GM18505 (cell line): Measurements from ENCODE around the gene MRPL24.

Source experiments
- ATAC-seq: cut with Tn5 transposase; IDR thresholded peaks from one replicate; pipeline ENCODE4 v1.9.1; 2021; ENCODE audit not compliant: unreplicated experiment
- POLR2A ChIP-seq: IDR thresholded peaks from 4 replicates; pipeline ENCODE4 v1.6.1; 2011; ENCODE audit warnings: borderline replicate concordance; ENCODE audit not compliant: insufficient read depth, insufficient read length; ENCODE audit errors: extremely low read depth

The MRPL24 gene

GRCh38 chr1:156705321-156705917, 35.5 kb downstream of the MRPL24 start, which contains the start of gene CRABP2:
TSS of gene CRABP2 (minus strand) at chr1:156705583. CDS start at chr1:156705446, 137 bp downstream.
- TF ChIP-seq POLR2A = no peak
- ATAC-seq = no peak

GRCh38 chr1:156704930-156705320, 36.0 kb downstream of the MRPL24 start:
- ATAC-seq = no peak
- no peak for TF ChIP-seq POLR2A

- no peak for ATAC-seq
- no peak for TF ChIP-seq POLR2A
These were observed 36.6 kb downstream of the MRPL24 start for GRCh38 chr1:156704166-156704711.

- TF ChIP-seq POLR2A = no peak
- no peak for ATAC-seq
These were observed 37.1 kb downstream of the MRPL24 start for GRCh38 chr1:156703741-156704140.

- ATAC-seq = no peak
These were observed 37.6 kb downstream of the MRPL24 start for GRCh38 chr1:156703336-156703735.

GRCh38 chr1:156700736-156701531, 40.0 kb downstream of the MRPL24 start:
- no peak for TF ChIP-seq POLR2A

More at GRCh38 chr1:156703336-156703735, 37.6 kb downstream of the MRPL24 start:
- TF ChIP-seq POLR2A = no peak

GRCh38 chr1:156698995-156699394, 41.9 kb downstream of the MRPL24 start:
- no peak for ATAC-seq
- no peak for TF ChIP-seq POLR2A

More at GRCh38 chr1:156700736-156701531, 40.0 kb downstream of the MRPL24 start:
- ATAC-seq = no peak

- no peak for ATAC-seq
- no peak for TF ChIP-seq POLR2A
These were observed 43.4 kb downstream of the MRPL24 start for GRCh38 chr1:156697481-156697880.

GRCh38 chr1:156696755-156697154, 44.1 kb downstream of the MRPL24 start:
- TF ChIP-seq POLR2A = no peak
- no peak for ATAC-seq

GRCh38 chr1:156694690-156694962, 46.3 kb downstream of the MRPL24 start:
- no peak for TF ChIP-seq POLR2A
- no peak for ATAC-seq

- no peak for TF ChIP-seq POLR2A
These were observed 46.8 kb downstream of the MRPL24 start for GRCh38 chr1:156693848-156694689.

GRCh38 chr1:156692925-156693847, 47.7 kb downstream of the MRPL24 start:
- no peak for ATAC-seq
- TF ChIP-seq POLR2A = no peak

More at GRCh38 chr1:156693848-156694689, 46.8 kb downstream of the MRPL24 start:
- ATAC-seq = no peak
